ENCODE data around the gene UPF3A. TPM values are rescaled to one million over a fixed set of nuclear protein-coding genes. Genes with fewer than 3 reads are reported as not detected.
"Not testable (repeated sequence)": the region's sequence is repeated elsewhere in the genome, so short reads cannot be mapped to it uniquely, and the experiment has no call there.

The UPF3A gene
- total RNA-seq, 4 donors from 2014 or later = 19.1 to 42.5 (median 25.6) TPM

- Histone ChIP-seq H3K27me3 (no peaks in the 10 kb centered on the region), H3K4me1 (peaks cover 0 to 10% (median 0%) of the 10 kb centered on the region in 3 donors), H3K4me3 (no peak overlapping the region), H3K9me3 (no peaks in the 10 kb centered on the region), H3K36me3 (peaks cover 11 to 100% (median 57%) of the 10 kb centered on the region in 3 donors), H3K27ac (no peak overlapping the region)
- TF ChIP-seq POLR2A (IDR thresholded peaks at IDR 0.05) = no peak
- intact Hi-C loops (cut with DNase I) = no loop called here
- 77 to 87% methylated on average over 5 of the region's 5 CpGs for WGBS, 2 donors
- no peak for DNase-seq
These were observed 36.8 kb upstream of the UPF3A start for GRCh38 chr13:114244637-114245036.

- WGBS, 2 donors = 81 to 83% methylated on average over 3 of the region's 3 CpGs
These were observed 33.4 kb upstream of the UPF3A start for GRCh38 chr13:114248011-114248410.

GRCh38 chr13:114249077-114249476, 32.3 kb upstream of the UPF3A start:
- TF ChIP-seq POLR2A (IDR thresholded peaks at IDR 0.05) = no peak
- TF ChIP-seq CTCF (IDR thresholded peaks at IDR 0.05) = peak in 1 of 6 experiments; percentile 25
- Histone ChIP-seq H3K4me1 (peaks cover 0 to 17% (median 0%) of the 10 kb centered on the region in 3 donors), H3K36me3 (peaks cover 12 to 100% (median 52%) of the 10 kb centered on the region in 3 donors), H3K27me3 (no peaks in the 10 kb centered on the region), H3K4me3 (no peak overlapping the region), H3K9me3 (no peaks in the 10 kb centered on the region), H3K27ac (peak overlapping the region in 2 of 4 donors; percentile 40 to 62)
- intact Hi-C loops (cut with DNase I) = no loop called here
- WGBS, 2 donors = 38 to 60% methylated on average over 7 of the region's 7 CpGs
- no peak for DNase-seq

More at GRCh38 chr13:114248011-114248410, 33.4 kb upstream of the UPF3A start:
- H3K4me1 ChIP-seq = peaks cover 0 to 17% (median 0%) of the 10 kb centered on the region in 3 donors
- H3K36me3 ChIP-seq = peaks cover 12 to 100% (median 61%) of the 10 kb centered on the region in 3 donors
- intact Hi-C loops (cut with DNase I) = no loop called here
- no peaks in the 10 kb centered on the region for H3K27me3 ChIP-seq
- no peak for DNase-seq
- TF ChIP-seq CTCF (IDR thresholded peaks at IDR 0.05) = no peak
- TF ChIP-seq POLR2A (IDR thresholded peaks at IDR 0.05) = no peak
- H3K4me3 ChIP-seq = no peak overlapping the region
- no peak overlapping the region for H3K27ac ChIP-seq
- H3K9me3 ChIP-seq = no peaks in the 10 kb centered on the region

- intact Hi-C loops (cut with DNase I); H3K27me3 ChIP-seq; H3K9me3 ChIP-seq; DNase-seq; H3K27ac ChIP-seq; H3K4me3 ChIP-seq: not testable (repeated sequence)
- Histone ChIP-seq H3K36me3 (peaks cover 14 to 100% (median 43%) of the 10 kb centered on the region in 3 donors), H3K4me1 (peaks cover 0 to 17% (median 0%) of the 10 kb centered on the region in 3 donors)
- WGBS, 2 donors = 100% methylated on average over 1 of the region's 1 CpG; no CpG with 5 or more reads in 1 of the 2 donors
These were observed 29.6 kb upstream of the UPF3A start for GRCh38 chr13:114251639-114252440.

- no peaks in the 10 kb centered on the region for H3K4me1 ChIP-seq
- H3K9me3 ChIP-seq = no peaks in the 10 kb centered on the region
- no peak overlapping the region for H3K4me3 ChIP-seq
- 63 to 77% methylated on average over 1 of the region's 1 CpG for WGBS, 2 donors
- intact Hi-C loops (cut with DNase I) = no loop called here
- no peak for TF ChIP-seq CTCF (IDR thresholded peaks at IDR 0.05)
- no peak for TF ChIP-seq POLR2A (IDR thresholded peaks at IDR 0.05)
- peaks cover 13 to 100% (median 21%) of the 10 kb centered on the region in 3 donors for H3K36me3 ChIP-seq
- no peak overlapping the region for H3K27ac ChIP-seq
- H3K27me3 ChIP-seq = no peaks in the 10 kb centered on the region
- DNase-seq = no peak
These were observed 24.9 kb upstream of the UPF3A start for GRCh38 chr13:114256547-114256946.

- DNase-seq = no peak
- H3K9me3 ChIP-seq = no peaks in the 10 kb centered on the region
- no peak overlapping the region for H3K27ac ChIP-seq
- no peaks in the 10 kb centered on the region for H3K27me3 ChIP-seq
- WGBS, 2 donors = 92 to 93% methylated on average over 4 of the region's 4 CpGs
- H3K4me1 ChIP-seq = no peaks in the 10 kb centered on the region
- peaks cover 13 to 100% (median 20%) of the 10 kb centered on the region in 3 donors for H3K36me3 ChIP-seq
- TF ChIP-seq CTCF (IDR thresholded peaks at IDR 0.05) = no peak
- no peak for TF ChIP-seq POLR2A (IDR thresholded peaks at IDR 0.05)
- intact Hi-C loops (cut with DNase I) = no loop called here
- no peak overlapping the region for H3K4me3 ChIP-seq
These were observed 24.4 kb upstream of the UPF3A start for GRCh38 chr13:114257014-114257413.
